HG02588 (cell line): ENCODE data around the gene REPS1.
"Not testable (repeated sequence)": the region's sequence is repeated elsewhere in the genome, so short reads cannot be mapped to it uniquely, and the experiment has no call there.

ENCODE experiments used
- ATAC-seq: cut with Tn5 transposase; IDR thresholded peaks from one replicate; pipeline ENCODE4 v1.9.1; 2021; ENCODE audit warnings: mild to moderate bottlenecking, moderate library complexity; ENCODE audit not compliant: unreplicated experiment

The REPS1 gene

GRCh38 chr6:138987643-138988468, at the start of gene REPS1:
TSS of gene REPS1 (minus strand) at chr6:138988253. CDS start at chr6:138987682, 571 bp downstream.
- ATAC-seq, result peak; percentile 93

DNA sequence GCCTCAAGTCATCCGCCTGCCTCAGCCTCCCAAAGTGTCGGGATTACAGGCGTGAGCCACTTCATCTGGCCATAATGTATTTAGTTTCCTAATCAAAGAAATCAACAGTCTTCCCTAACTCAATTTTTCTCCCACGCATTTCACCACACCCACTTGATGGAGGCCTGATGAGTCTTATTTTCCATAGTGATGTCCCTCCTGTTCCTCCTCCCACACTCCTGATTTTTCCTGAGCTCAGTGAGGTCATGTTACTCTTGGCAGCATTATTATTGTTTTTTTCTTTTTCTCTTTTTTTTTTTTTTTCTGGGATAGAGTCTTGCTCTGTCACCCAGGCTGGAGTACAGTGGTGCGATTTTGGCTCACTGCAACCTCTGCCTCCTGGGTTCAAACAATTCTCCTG, 49.4 kb upstream of the REPS1 start:
- no peak for ATAC-seq

GRCh38 chr6:139030228-139030963, 42.3 kb upstream of the REPS1 start:
- ATAC-seq, result peak; percentile 29

GRCh38 chr6:139029470-139030227, 41.6 kb upstream of the REPS1 start:
- peak; percentile 35 for ATAC-seq

GRCh38 chr6:139028658-139029469, 40.8 kb upstream of the REPS1 start, which contains the start of gene ABRACL:
TSS of gene ABRACL (plus strand) at chr6:139028745. CDS start at chr6:139034161, 5,416 bp downstream.
- peak; percentile 49 for ATAC-seq

DNA sequence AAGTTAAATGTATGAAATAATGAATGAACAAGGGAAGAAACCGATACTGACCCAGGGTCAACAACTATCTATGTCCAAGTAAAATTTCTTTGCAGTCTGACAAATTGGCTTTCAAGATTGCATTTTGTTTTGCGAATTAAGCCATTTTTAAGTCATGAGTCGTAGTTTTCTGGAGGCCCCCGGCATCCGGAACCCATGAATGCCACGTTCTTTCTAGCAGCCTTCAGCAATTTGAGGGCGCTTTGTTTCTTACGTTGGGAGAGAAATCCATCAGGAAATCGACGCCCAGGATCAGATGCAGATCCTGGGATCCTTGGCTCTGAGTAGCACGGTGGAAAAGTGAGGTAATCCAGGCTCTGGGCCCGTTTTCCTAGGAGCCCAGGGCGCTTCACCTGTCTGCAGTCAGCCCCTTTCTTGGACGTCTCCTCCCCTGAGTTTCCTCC, 40.2 kb upstream of the REPS1 start:
- ATAC-seq, result no peak

DNA sequence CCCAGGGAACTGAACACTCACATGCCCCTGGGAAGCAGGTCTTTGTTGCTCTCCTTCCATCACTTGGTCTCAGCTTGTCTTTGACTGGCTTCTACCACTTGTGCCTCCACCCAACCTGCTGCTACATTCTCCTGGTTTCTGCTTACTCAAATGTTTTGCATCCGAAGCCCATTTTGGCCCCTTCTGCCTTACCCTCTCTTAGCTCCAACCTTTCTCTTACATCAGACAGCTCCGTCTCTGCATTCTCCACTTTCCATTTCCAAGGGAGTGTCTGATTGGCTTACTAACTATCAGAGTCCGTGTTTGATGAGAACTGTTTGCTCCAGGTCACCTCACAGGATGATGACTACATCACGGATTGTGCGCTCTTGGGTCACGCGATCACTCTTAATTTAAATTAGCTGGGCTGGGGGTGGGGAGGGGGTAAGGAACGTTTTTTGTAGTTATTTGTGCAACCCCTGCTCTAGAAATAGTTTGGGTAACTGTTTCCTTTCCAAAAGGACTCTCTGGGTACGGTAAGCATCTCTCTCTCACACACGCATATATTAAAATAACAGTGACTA, 39.6 kb upstream of the REPS1 start:
- ATAC-seq, result no peak

GRCh38 chr6:139025416-139025815, 37.4 kb upstream of the REPS1 start:
- not testable (repeated sequence) for ATAC-seq

DNA sequence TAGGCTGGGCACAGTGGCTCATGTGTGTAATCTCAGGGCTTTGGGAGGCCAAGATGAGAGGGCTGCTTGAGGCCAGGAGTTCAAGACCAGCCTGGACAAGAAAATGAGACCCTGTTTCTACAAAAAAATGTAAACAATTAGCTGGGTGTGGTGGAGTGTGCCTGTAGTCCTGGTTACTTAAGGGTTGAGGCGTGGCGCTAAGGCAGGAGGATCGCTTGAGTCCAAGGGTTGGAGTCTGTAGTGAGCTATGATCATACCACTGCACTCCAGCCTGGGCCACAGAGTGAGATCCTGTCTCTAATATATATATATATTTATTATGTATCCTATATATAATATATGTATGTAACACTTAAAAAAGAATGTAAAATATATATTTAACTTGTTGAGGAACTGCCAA, 32.6 kb upstream of the REPS1 start:
- ATAC-seq, result no peak

GRCh38 chr6:139019722-139020121, 31.7 kb upstream of the REPS1 start:
- ATAC-seq, result no peak

- no peak for ATAC-seq
Measured at GRCh38 chr6:139017227-139017626, 29.2 kb upstream of the REPS1 start.

DNA sequence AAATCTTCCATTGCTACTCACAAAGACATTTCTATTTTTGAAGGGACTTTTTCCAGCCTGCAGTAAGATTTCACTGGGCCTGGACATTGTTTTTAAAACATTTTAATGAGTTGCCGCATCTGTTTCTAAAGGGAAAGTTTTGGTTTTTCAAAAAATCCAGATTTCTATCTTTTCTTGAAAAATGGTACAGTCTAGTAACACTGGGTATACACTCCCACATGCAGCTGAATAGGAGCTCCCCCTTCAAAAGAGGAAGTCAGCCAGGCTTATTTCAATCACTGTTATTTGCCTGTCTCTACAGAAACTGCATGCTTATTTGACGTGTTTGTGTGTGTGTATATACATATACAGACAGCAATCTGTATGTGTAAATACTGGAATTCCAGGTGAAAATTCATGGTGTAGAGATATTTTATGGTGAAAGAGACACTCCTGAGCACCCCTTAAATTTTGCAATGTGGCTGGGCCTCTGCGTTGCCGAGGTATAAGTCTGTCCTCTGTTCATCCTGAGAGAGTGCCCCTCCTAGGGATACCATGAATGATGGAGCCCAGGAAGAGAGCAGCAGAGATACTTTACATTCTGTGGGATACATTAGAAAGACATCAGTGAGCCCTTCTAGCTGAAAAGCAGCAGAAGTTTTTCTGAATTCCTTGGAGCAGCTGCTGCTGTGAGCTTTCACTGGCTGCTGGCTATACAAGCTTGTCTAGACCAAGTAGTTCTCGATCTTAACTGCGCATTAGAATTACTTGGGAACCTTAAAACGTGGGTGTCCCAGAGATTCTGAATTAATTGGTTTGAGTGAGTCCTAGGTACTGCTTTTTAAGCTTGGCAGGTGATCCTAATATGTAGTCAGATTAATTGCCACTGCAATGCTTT, 28.5 kb upstream of the REPS1 start:
- peak; percentile 83 for ATAC-seq

GRCh38 chr6:139014945-139015344, 26.9 kb upstream of the REPS1 start:
- ATAC-seq, result no peak

DNA sequence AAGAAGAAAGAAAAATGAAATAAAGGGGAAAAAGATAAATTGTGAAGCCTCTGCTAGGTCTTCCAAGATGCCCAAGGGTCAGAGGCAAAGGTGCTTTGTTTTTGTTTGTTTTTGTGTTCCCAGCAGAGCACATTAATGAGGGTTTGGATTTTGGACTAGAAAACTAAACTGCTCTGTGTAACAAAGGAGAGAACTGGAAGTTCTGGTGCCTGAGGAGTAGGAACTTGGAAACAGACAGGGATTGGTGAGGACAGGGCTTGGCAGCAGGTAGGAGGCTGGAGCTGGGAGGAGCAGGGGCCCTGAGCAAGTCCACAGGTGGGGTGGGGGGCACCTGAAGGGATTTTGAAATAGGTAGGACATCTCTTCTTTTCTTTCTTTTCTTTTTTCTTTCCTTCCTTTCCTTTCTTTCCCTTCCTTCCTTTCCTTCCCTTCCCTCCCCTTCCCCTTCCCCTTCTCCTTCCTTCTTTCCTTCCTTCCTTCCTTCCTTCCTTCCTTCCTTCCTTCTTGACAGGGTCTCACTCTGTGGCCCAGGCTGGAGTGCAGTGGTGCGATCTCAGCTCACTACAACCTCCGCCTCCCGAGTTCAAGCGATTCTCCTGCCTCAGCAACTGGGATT, 25.2 kb upstream of the REPS1 start:
- ATAC-seq, result no peak

DNA sequence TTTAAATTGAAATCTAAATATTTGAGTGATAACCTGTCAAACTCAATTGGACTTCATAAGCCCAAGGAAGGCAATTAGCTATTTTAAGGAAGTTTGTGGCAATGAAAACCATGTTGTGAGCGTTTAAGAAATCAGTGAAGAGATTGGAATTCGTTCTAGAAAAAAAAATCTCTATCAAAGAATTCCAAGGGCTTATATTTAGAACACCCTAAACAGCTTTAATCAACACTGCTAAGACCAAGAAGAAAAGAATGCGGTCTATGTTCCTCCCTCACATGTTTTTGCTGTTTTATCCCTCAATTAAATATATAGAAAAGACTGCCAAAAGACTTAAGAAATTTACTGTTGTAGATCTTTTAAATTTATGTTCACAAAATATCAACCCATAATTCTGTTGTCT, 23.9 kb upstream of the REPS1 start:
- no peak for ATAC-seq

GRCh38 chr6:139010674-139011073, 22.6 kb upstream of the REPS1 start:
- ATAC-seq, result no peak

GRCh38 chr6:139008117-139008516, 20.1 kb upstream of the REPS1 start:
- no peak for ATAC-seq

DNA sequence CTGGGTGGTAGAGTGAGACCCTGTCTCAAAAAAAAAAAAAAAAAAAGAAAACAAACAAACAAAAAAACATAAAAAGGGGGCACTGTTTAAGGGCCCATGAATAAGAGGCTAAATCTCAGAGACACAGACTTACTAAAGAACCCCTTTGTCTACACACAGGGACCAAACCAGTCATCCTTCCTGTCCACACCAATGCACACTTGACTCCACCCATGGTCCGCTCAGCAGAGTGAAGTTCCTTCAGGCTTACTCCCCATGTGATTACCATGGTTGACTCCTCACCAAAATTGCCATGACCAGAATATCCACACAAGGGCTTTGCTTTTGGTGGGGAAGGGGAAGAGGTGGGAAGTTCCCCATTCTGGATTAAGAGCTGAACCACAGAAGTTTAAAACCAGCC, 19.4 kb upstream of the REPS1 start:
- no peak for ATAC-seq

- ATAC-seq, result no peak
Measured at GRCh38 chr6:139006477-139006876, 18.4 kb upstream of the REPS1 start.
